ENCODE measurements around the gene GRM8.

GRM8 gene

DNA sequence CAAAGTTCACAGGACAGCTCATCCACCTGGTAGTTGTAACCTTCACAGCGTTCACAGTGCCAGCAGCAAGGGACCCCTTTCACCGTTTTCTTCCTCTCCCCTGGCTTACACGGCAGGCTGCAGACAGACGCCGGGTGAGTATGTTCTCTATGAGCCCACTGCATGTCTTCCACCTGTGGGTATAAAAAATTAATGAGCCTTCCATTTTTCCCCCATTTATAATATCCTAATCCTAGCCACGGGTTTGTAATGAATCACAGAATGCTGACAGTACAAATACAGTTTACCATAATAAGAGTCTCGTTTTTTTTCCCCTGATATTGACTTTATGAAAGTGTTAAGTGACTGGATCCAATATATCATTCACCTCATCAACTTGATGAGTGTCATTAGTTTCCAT lies 719.0 kb downstream of the GRM8 start:
- Histone ChIP-seq H3K4me3 (ENCODE audit: low read depth, low read length) (no peak overlapping the region), H3K9me3 (no peaks in the 10 kb centered on the region), H3K4me1 (no peaks in the 10 kb centered on the region), H3K36me3 (no peaks in the 10 kb centered on the region), H3K27me3 (no peaks in the 10 kb centered on the region)
- DNase-seq, result no peak
- TF ChIP-seq, protein P1, sequence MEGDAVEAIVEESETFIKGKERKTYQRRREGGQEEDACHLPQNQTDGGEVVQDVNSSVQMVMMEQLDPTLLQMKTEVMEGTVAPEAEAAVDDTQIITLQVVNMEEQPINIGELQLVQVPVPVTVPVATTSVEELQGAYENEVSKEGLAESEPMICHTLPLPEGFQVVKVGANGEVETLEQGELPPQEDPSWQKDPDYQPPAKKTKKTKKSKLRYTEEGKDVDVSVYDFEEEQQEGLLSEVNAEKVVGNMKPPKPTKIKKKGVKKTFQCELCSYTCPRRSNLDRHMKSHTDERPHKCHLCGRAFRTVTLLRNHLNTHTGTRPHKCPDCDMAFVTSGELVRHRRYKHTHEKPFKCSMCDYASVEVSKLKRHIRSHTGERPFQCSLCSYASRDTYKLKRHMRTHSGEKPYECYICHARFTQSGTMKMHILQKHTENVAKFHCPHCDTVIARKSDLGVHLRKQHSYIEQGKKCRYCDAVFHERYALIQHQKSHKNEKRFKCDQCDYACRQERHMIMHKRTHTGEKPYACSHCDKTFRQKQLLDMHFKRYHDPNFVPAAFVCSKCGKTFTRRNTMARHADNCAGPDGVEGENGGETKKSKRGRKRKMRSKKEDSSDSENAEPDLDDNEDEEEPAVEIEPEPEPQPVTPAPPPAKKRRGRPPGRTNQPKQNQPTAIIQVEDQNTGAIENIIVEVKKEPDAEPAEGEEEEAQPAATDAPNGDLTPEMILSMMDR (IDR thresholded peaks at IDR 0.05; ENCODE audit: low read depth, low read length), result no peak

DNA sequence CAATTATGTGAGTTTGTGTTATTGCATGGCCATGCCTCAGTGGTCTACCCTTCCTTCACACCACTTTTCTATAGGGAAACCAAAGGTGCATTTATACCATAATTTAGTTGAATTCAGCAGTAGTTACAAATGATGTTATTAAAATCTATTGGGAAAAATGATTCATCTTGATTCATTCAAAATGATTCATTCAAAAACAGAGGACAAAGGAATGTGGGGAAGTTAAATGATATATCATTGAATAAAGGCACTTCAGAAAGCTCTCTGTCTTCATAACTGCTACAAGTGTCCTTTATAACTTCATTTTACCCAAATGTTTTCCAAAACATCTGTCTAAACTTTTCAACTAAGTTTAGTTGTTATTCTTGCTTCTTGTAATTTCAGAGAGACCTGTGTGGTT lies 722.9 kb downstream of the GRM8 start:
- Histone ChIP-seq H3K4me1 (no peaks in the 10 kb centered on the region), H3K9me3 (no peaks in the 10 kb centered on the region), H3K27me3 (no peaks in the 10 kb centered on the region), H3K36me3 (no peaks in the 10 kb centered on the region), H3K4me3 (ENCODE audit: low read depth, low read length) (no peak overlapping the region)
- no peak for DNase-seq
- TF ChIP-seq, protein P1 (IDR thresholded peaks at IDR 0.05; ENCODE audit: low read depth, low read length), result no peak

DNA sequence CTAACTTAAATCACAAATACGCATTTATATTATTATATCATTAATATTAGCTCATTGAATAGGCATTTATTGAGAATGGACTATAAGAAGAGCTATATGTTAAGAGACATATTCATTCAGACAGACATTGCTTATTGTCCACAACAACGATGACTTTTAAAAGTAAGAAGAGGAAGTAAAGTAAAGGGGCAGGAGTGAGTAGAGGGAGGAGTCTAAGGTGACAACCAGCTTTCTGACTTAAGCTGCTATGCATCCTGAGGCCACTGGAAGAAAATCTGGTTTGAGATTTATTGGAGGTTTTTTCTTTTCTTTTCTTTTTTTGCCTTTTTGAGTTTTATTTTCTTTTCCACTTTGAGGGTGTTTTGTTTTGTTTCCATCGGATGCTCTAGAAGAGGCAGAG lies 723.5 kb downstream of the GRM8 start:
- no peaks in the 10 kb centered on the region for H3K9me3 ChIP-seq
- no peak for DNase-seq
- H3K4me1 ChIP-seq, result no peaks in the 10 kb centered on the region
- TF ChIP-seq, protein P1 (IDR thresholded peaks at IDR 0.05; ENCODE audit: low read depth, low read length), result no peak
- H3K4me3 ChIP-seq (ENCODE audit: low read depth, low read length), result no peak overlapping the region
- no peaks in the 10 kb centered on the region for H3K27me3 ChIP-seq
- H3K36me3 ChIP-seq, result no peaks in the 10 kb centered on the region

DNA sequence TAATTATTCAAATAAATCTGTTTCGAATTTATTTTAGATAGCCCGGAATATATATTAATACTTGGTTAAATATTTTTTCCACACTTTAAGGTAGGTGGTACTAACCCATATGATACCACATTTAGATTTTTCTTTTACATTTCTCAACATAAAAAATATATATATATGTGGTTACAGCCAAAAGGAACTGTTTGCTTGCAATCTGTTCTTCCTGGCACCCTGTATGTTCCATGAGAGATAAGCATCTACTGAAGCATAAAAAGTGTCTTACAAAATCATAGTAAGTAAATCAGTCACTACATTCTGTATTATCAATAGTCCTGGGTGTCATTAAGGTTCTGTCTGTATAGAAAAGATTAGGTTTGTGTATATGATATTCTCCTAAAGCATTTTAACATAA lies 726.8 kb downstream of the GRM8 start:
- DNase-seq, result no peak
- Histone ChIP-seq H3K4me1 (peaks cover 1% of the 10 kb centered on the region), H3K27me3 (no peaks in the 10 kb centered on the region), H3K4me3 (ENCODE audit: low read depth, low read length) (no peak overlapping the region), H3K36me3 (no peaks in the 10 kb centered on the region; the same call in 1 of the 2 replicates), H3K9me3 (no peaks in the 10 kb centered on the region)
- TF ChIP-seq, protein P1 (IDR thresholded peaks at IDR 0.05; ENCODE audit: low read depth, low read length), result no peak

DNA sequence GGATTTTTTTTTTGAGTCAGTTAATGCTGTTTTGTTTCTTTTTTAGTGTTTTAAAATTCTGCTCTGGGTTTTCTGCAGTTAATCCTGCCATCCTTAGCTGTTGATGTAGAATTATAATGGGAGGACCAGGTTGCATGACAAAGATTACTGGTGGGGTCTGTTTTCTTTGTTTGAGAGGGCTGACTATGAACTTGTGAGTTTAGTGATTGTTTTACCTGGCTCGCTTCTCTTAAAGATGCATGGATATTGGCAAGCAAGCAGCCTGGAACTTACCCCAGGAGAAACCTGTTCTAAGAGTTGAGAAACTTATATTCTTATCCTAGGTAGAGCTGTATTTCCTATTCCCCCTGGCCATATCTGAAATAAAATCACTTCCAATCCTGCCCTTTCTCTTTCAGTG lies 727.8 kb downstream of the GRM8 start:
- no peak overlapping the region for H3K4me3 ChIP-seq (ENCODE audit: low read depth, low read length)
- no peaks in the 10 kb centered on the region; the same call in 1 of the 2 replicates for H3K36me3 ChIP-seq
- no peaks in the 10 kb centered on the region for H3K9me3 ChIP-seq
- no peaks in the 10 kb centered on the region for H3K27me3 ChIP-seq
- TF ChIP-seq, protein P1 (IDR thresholded peaks at IDR 0.05; ENCODE audit: low read depth, low read length), result no peak
- peaks cover 7% of the 10 kb centered on the region for H3K4me1 ChIP-seq
- no peak for DNase-seq

DNA sequence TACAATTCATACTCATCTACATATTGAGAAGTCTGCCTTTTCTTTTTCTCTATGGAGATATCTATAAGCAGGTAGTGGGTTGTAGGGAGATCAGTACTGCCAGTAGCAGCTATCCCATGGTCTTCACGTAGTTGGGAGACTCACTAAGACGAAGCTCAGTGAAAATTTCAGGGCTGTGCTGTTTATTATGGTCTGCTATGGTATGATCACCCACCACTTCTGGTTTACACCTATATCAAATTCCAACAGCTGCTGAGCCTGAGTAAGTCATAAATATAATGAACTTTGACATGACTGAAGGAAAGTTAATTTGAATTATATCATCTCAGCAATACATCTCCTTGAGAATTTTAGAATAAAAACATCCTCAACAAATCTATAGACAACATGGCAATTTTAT lies 741.7 kb downstream of the GRM8 start:
- no peaks in the 10 kb centered on the region for H3K27me3 ChIP-seq
- no peak for DNase-seq
- no peaks in the 10 kb centered on the region for H3K4me1 ChIP-seq
- no peaks in the 10 kb centered on the region for H3K9me3 ChIP-seq
- TF ChIP-seq, protein P1 (IDR thresholded peaks at IDR 0.05; ENCODE audit: low read depth, low read length), result no peak
- no peaks in the 10 kb centered on the region for H3K36me3 ChIP-seq
- H3K4me3 ChIP-seq (ENCODE audit: low read depth, low read length), result no peak overlapping the region

Measured in BE2C (cell line).